Ascending aorta (tissue), 2 donors: ENCODE measurements around the gene PTPN12. TPM values are rescaled to one million over a fixed set of nuclear protein-coding genes. Genes with fewer than 3 reads are reported as not detected.

Experiments used
- DNase-seq, 2 donors: peaks; one replicate each; pipeline ENCODE4 v3.0.0-alpha.2; 2019; ENCODE audit warnings: low spot score in 2 of 2
- H3K27ac ChIP-seq, 2 donors: fragments of 200-600 bp; sonication (generic); one replicate each; pipeline ENCODE4 v1.5.1; 2016 to 2017; ENCODE audit warnings: mild to moderate bottlenecking in 1 of 2
- H3K27me3 ChIP-seq: fragments of 200-600 bp; sonication (generic); one replicate; pipeline ENCODE4 v1.5.1; 2017
- H3K36me3 ChIP-seq, 2 donors: fragments of 200-600 bp; sonication (generic); one replicate each; pipeline ENCODE4 v1.5.1; 2016
- H3K4me1 ChIP-seq, 2 donors: fragments of 200-600 bp; sonication (generic); one replicate each; pipeline ENCODE4 v1.5.1; 2016 to 2017; ENCODE audit warnings: mild to moderate bottlenecking in 1 of 2
- H3K4me3 ChIP-seq, 2 donors: fragments of 200-600 bp; sonication (generic); one replicate each; pipeline ENCODE4 v1.5.1; 2016 to 2017; ENCODE audit warnings: mild to moderate bottlenecking in 1 of 2
- H3K9me3 ChIP-seq, 2 donors: fragments of 200-600 bp; sonication (generic); one replicate each; pipeline ENCODE4 v1.5.1; 2016
- intact Hi-C: fragments of 100-400 bp; cut with DNase I; formaldehyde crosslinking; loops from one replicate; pipeline ENCODE4 v1.15.1; 2023
- total RNA-seq: library from RNA; depleted of rRNA; stranded (reverse); fragments of >200 nt; gene quantifications from one replicate; pipeline ENCODE4 v1.1.0, GENCODE V29; 2016
- TF ChIP-seq, protein P1 (sequence below), 3 experiments: fragments of 200-600 bp in 2 of 3; fragments of 450-650 bp in 1 of 3; sonication (generic) in 2 of 3; IDR thresholded peaks; one replicate each; pipeline ENCODE4 v1.5.1; 2016 to 2019; ENCODE audit warnings: antibody characterized with exemption in 3 of 3, mild to moderate bottlenecking in 1 of 3, moderate library complexity in 1 of 3

Gene PTPN12
- total RNA-seq, 1 donor from 2014 or later: 57.4 TPM

DNA sequence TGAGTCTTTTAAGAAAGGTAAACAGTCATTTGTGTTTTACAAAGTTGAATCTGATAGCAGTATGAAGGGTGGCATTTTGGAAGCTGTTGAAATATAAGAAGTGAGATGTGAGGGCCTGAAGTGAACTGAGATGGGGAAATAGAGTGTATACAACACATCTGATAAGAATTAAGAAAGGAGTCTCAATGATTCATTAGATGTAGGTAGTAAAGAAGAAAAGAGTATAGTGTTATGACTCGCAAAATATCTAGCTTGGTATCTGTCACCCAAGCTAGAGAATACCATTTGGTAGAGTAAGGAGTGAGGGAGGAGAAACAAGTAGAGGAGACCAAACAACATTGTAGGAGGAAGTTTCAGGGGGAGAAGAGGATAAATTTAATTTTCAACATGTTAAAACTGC lies 5.3 kb downstream of the PTPN12 start:
- no peaks in the 10 kb centered on the region for H3K27me3 ChIP-seq
- TF ChIP-seq, protein P1, sequence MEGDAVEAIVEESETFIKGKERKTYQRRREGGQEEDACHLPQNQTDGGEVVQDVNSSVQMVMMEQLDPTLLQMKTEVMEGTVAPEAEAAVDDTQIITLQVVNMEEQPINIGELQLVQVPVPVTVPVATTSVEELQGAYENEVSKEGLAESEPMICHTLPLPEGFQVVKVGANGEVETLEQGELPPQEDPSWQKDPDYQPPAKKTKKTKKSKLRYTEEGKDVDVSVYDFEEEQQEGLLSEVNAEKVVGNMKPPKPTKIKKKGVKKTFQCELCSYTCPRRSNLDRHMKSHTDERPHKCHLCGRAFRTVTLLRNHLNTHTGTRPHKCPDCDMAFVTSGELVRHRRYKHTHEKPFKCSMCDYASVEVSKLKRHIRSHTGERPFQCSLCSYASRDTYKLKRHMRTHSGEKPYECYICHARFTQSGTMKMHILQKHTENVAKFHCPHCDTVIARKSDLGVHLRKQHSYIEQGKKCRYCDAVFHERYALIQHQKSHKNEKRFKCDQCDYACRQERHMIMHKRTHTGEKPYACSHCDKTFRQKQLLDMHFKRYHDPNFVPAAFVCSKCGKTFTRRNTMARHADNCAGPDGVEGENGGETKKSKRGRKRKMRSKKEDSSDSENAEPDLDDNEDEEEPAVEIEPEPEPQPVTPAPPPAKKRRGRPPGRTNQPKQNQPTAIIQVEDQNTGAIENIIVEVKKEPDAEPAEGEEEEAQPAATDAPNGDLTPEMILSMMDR (IDR thresholded peaks at IDR 0.05): no peak
- no peak for DNase-seq
- H3K36me3 ChIP-seq: no peaks in the 10 kb centered on the region
- no peaks in the 10 kb centered on the region for H3K9me3 ChIP-seq
- peaks cover 0 to 22% of the 10 kb centered on the region in 2 donors for H3K4me1 ChIP-seq
- H3K4me3 ChIP-seq: no peak overlapping the region
- intact Hi-C loops: no loop called here
- no peak overlapping the region for H3K27ac ChIP-seq

DNA sequence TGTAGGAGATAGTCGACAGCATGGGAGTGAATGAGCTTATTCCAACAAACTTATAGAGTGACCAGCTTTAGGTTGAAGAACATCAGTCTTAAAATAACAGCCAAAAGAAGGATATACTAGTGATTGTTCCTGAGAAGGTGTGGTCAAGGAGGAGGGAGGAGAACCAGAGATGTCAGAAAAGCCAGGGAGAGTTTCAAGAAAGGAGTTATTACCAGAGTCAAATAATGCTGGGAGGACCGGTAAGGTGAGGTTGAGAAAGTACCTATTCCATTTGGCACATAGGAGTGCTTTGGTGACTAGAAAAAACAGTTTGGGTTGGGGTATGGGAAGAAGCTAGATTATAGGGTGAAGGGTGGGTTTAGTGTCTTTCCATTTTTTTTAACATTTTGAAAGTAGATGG lies 5.8 kb downstream of the PTPN12 start:
- intact Hi-C loops: no loop called here
- Histone ChIP-seq H3K4me3 (no peak overlapping the region), H3K4me1 (peaks cover 0 to 23% of the 10 kb centered on the region in 2 donors), H3K36me3 (no peaks in the 10 kb centered on the region), H3K9me3 (no peaks in the 10 kb centered on the region), H3K27me3 (no peaks in the 10 kb centered on the region), H3K27ac (no peak overlapping the region)
- no peak for DNase-seq
- TF ChIP-seq, protein P1 (IDR thresholded peaks at IDR 0.05): no peak

DNA sequence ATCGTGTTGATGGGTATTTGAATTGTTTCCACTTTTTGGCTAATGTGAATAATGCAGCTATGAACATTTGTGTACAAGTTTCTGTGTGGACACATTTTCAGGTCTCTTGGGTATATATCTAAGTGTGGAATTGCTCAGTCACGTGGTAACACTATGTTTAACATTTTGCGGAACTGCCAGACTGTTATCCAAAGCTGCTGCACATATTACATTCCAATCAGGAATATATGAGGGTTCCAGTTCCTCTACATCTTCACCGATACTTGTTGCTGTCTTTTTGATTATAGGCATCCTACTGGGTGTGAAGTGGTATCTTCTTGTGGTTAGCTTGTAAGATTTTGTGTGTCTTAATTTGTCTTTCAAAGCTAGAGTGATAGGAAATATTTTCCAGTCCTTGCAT lies 6.8 kb downstream of the PTPN12 start:
- TF ChIP-seq, protein P1 (IDR thresholded peaks at IDR 0.05): no peak
- H3K36me3 ChIP-seq: no peaks in the 10 kb centered on the region
- H3K27me3 ChIP-seq: no peaks in the 10 kb centered on the region
- peaks cover 0 to 30% of the 10 kb centered on the region in 2 donors for H3K4me1 ChIP-seq
- no peaks in the 10 kb centered on the region for H3K9me3 ChIP-seq
- no peak overlapping the region for H3K27ac ChIP-seq
- H3K4me3 ChIP-seq: no peak overlapping the region
- intact Hi-C loops: no loop called here
- no peak for DNase-seq

DNA sequence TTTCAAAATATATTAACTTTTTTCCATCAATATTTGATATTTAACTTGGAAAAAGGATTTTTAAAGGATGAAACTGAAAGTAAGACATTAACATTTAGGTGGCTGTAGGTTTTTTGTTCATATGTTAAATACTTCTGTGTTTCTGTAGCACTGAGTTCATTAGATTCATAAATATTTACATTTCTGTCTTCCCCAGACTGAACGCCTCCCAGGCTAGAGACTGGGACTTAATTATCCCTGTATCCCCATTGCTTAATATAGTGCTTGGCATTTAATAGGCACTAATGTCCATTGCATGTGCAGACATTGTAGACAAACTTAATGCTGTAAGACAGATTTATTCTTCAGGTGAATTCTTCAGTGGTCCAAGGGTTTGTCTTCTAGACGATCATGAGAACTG lies 7.4 kb downstream of the PTPN12 start:
- H3K9me3 ChIP-seq: no peaks in the 10 kb centered on the region
- intact Hi-C loops: no loop called here
- H3K36me3 ChIP-seq: no peaks in the 10 kb centered on the region
- no peak overlapping the region for H3K4me3 ChIP-seq
- H3K27me3 ChIP-seq: no peaks in the 10 kb centered on the region
- TF ChIP-seq, protein P1 (IDR thresholded peaks at IDR 0.05): no peak
- peaks cover 3 to 30% of the 10 kb centered on the region in 2 donors for H3K4me1 ChIP-seq
- H3K27ac ChIP-seq: no peak overlapping the region
- no peak for DNase-seq

DNA sequence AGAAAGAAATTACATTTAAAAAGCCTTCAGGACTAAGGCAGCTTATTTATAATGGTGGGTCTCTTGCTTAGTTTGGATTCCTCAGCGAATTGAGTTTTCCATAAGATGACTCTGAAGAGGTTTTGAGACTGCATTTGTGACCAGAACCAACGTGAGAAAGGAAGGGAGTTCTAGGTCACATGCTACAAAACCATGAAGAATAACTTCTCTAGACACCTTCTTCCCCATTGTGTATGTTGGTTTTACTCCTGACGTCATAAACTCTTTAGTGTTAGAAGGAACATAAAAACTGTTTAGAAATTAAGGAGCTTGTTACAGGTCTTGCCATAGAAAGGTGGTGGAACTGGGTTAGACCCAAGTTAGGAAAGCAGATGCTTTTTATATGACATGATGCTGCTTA lies 11.1 kb downstream of the PTPN12 start:
- H3K27me3 ChIP-seq: no peaks in the 10 kb centered on the region
- no peaks in the 10 kb centered on the region for H3K36me3 ChIP-seq
- no peak for DNase-seq
- TF ChIP-seq, protein P1 (IDR thresholded peaks at IDR 0.05): no peak
- H3K4me1 ChIP-seq: peaks cover 3 to 18% of the 10 kb centered on the region in 2 donors
- no peak overlapping the region for H3K4me3 ChIP-seq
- intact Hi-C loops: no loop called here
- H3K27ac ChIP-seq: no peak overlapping the region
- H3K9me3 ChIP-seq: no peaks in the 10 kb centered on the region
